ENCODE measurements around the gene CANT1.

The CANT1 gene

GRCh38 chr17:79009397-79010303 lies at the start of gene CANT1:
Gene CANT1, minus strand, starts transcription at chr17:79009764. Its CDS starts 12,142 bp downstream, at chr17:78997622.
- in situ Hi-C loops (cut with MboI; ENCODE audit: low sequenced_read_pairs), result loop anchor here (25.0 kb wide), 1 partner anchor 522 kb away; no protein-coding TSS in a partner anchor

GRCh38 chr17:79057737-79058385 lies 48.3 kb upstream of the CANT1 start:
- in situ Hi-C loops (cut with MboI; ENCODE audit: low sequenced_read_pairs), result no loop called here

GRCh38 chr17:79055197-79055596 lies 45.6 kb upstream of the CANT1 start:
- in situ Hi-C loops (cut with MboI; ENCODE audit: low sequenced_read_pairs), result no loop called here

DNA sequence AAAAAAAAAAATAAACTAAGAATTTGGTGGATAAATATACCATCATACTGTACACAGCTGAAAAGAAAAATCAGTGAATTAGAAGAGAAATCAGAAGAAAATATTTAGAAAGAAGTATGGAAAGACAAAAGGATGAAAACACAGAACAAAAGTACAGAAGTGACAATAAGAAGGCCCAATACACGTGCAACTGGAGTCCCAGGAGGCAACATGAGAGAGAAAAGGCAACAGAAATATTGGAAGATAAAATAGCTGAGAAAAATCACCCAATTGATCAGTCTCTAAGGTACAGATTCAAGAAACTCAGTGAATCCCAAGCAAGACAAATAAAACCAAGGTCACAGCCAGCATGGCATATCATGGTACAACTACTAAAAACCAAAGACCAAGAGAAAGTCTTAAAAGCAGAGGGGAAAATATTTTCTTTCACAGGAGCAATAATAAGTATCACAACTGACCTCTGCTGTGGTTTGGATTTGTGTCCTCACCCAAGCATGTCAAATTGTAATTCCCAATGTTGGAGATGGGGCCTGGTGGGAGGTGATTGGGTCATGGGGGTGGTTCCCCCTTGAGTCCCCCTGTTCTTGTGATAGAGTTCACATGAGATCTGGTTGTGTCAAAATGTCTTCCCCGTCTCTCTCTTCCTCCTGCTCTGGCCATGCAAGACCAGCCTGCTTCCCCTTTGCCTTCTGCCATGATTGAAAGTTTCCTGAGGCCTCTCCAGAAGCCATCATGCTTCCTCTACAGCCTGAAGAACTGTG lies 44.8 kb upstream of the CANT1 start:
- in situ Hi-C loops (cut with MboI; ENCODE audit: low sequenced_read_pairs), result no loop called here

DNA sequence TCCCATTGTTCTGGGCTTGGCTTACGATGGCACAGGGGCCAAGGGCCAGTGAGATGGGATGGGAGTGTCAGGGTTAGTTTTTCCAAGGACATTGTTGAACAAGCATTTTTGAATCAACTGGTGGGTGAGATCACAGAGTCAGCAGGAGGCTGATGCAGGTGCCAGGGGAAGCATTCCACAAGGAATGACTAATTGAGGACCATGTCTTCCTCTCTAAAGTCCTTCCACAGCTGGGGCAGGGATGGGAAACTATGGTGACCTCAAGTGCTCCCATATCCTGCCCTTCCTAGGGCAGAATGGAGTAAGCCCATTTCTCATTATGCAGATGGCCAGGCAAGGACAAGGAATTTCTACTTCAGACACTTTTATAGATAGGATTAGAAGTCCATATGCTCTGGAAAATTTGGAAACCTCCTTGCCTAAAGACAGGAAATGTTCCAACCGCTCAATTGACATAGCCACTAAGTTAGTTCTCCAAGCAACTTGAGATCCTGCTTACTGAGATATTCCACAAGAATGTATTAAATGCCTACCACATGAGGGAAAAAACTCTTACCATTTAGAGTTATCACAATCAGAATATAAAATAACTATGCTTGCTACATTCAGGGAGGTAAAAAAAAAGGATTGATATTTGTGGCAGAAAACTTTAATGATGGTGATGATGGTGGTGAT lies 43.8 kb upstream of the CANT1 start:
- in situ Hi-C loops (cut with MboI; ENCODE audit: low sequenced_read_pairs), result no loop called here

DNA sequence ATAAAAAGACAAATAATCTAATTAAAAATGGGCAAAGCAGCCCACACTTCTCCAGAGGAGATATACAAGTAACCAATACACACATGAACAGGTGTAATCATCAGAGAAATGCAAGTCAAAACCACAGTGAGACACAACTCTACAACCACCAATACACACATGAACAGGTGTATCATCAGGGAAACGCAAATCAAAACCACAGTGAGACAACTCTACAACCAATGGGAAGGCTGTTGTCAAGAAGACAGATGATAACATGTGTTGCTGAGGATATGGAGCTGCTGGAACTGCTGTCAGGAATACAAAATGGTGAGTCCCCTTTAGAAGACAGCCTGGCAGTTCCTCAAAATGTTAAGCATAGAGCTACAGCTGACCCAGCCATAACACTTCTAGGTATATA lies 42.6 kb upstream of the CANT1 start:
- in situ Hi-C loops (cut with MboI; ENCODE audit: low sequenced_read_pairs), result no loop called here

- in situ Hi-C loops (cut with MboI; ENCODE audit: low sequenced_read_pairs), result no loop called here
Observed at GRCh38 chr17:79051306-79051705, 41.7 kb upstream of the CANT1 start.

GRCh38 chr17:79050551-79050950 lies 41.0 kb upstream of the CANT1 start:
- in situ Hi-C loops (cut with MboI; ENCODE audit: low sequenced_read_pairs), result no loop called here

GRCh38 chr17:79049821-79050220 lies 40.3 kb upstream of the CANT1 start:
- in situ Hi-C loops (cut with MboI; ENCODE audit: low sequenced_read_pairs), result loop anchor here (25.0 kb wide), 1 partner anchor 337 kb away; no protein-coding TSS in a partner anchor

GRCh38 chr17:79048826-79049755 lies 39.5 kb upstream of the CANT1 start:
- in situ Hi-C loops (cut with MboI; ENCODE audit: low sequenced_read_pairs), result loop anchor here (25.0 kb wide), 1 partner anchor 338 kb away; no protein-coding TSS in a partner anchor

- in situ Hi-C loops (cut with MboI; ENCODE audit: low sequenced_read_pairs), result loop anchor here (25.0 kb wide), 1 partner anchor 339 kb away; no protein-coding TSS in a partner anchor
Observed at GRCh38 chr17:79047923-79048825, 38.6 kb upstream of the CANT1 start.

GRCh38 chr17:79047291-79047920 lies 37.8 kb upstream of the CANT1 start:
- in situ Hi-C loops (cut with MboI; ENCODE audit: low sequenced_read_pairs), result loop anchor here (25.0 kb wide), 1 partner anchor 340 kb away; no protein-coding TSS in a partner anchor

DNA sequence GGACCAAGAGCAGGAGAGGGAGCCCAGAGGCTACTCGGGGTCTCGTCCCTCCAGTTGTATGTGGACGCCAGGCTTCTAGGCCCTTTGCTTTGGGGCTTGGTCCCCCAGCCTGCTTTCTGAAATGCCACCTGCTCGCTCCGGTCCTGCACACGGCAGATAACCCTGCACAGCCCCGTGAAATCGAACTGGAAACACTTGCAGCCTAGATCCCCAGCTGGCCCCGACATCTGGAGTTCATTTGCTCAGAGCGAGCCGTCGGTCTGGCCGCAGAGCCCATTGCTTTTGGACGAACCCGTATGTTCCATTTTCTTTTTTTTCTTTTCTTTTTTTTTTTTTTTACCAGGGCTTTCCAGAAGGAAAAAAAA lies 37.3 kb upstream of the CANT1 start:
- in situ Hi-C loops (cut with MboI; ENCODE audit: low sequenced_read_pairs), result loop anchor here (25.0 kb wide), 1 partner anchor 340 kb away; no protein-coding TSS in a partner anchor

- in situ Hi-C loops (cut with MboI; ENCODE audit: low sequenced_read_pairs), result loop anchor here (25.0 kb wide), 1 partner anchor 341 kb away; no protein-coding TSS in a partner anchor
Observed at GRCh38 chr17:79046197-79046915, 36.8 kb upstream of the CANT1 start.

GRCh38 chr17:79045842-79046196 lies 36.3 kb upstream of the CANT1 start:
- in situ Hi-C loops (cut with MboI; ENCODE audit: low sequenced_read_pairs), result loop anchor here (25.0 kb wide), 1 partner anchor 341 kb away; no protein-coding TSS in a partner anchor

- in situ Hi-C loops (cut with MboI; ENCODE audit: low sequenced_read_pairs), result loop anchor here (25.0 kb wide), 1 partner anchor 342 kb away; no protein-coding TSS in a partner anchor
Observed at GRCh38 chr17:79045001-79045729, 35.6 kb upstream of the CANT1 start.
